LNCaP clone FGC (cell line): ENCODE results near the gene CHURC1.

Experiments
- DNase-seq: peaks from one replicate; pipeline ENCODE4 v3.0.0-alpha.2; 2011; ENCODE audit warnings: low read depth
- H3K4me3 ChIP-seq: 2 replicates; pipeline ENCODE4 v1.5.1; 2011; ENCODE audit warnings: mild to moderate bottlenecking, low read depth, low read length, control low read depth
- CTCF ChIP-seq: IDR thresholded peaks from 2 replicates; pipeline ENCODE4 v1.5.1; 2012; ENCODE audit warnings: mild to moderate bottlenecking; ENCODE audit not compliant: control insufficient read depth, insufficient read depth; ENCODE audit errors: extremely low read depth

The CHURC1 gene

GRCh38 chr14:64937821-64938193 is 23.6 kb downstream of the CHURC1 start:
- H3K4me3 ChIP-seq = no peak overlapping the region
- no peak for DNase-seq
- peak; percentile 26 for TF ChIP-seq CTCF

DNA sequence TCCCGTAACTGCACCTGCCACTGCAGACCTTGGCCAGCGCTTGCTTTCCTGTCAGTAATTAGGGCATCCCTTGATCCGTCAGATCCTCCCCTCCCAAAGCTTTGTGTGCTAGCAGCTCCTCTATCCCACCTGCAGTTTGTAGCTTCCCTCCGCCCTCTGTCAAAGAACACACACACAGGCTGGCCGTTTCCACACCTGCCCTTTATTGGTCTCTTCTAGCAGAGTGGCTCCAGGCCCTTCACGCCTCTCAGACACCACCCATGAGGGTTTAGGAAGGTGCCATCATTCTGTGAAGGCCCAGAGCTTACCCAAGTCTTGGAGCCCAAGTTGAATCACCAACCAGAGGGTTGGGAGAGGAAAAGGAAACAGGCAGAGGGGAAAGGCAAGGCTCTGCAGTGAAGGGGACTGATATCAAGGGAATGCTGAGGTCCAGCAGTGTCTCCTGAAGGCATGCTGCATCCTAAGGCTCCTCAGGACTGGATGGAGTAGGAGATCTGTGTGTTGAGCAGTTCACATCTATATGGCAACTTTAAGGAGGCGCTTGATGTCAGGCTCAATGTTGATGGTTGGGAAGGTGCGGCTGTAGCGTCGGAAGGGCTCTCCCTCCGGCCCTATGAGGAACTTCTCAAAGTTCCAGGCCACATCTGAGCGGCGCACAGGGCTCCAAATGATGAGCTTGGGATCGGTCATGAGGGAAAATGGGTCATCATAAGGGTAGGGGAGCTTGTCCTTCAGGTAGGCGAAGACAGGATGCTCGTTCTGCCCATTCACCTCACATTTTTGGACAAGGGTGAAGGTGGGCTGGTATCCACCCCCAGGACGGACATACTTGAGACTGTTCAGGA is 24.9 kb downstream of the CHURC1 start:
- DNase-seq = no peak
- H3K4me3 ChIP-seq = no peak overlapping the region
- no peak for TF ChIP-seq CTCF

GRCh38 chr14:64939817-64940190 is 25.5 kb downstream of the CHURC1 start:
- no peak overlapping the region for H3K4me3 ChIP-seq
- no peak for TF ChIP-seq CTCF
- DNase-seq = no peak

DNA sequence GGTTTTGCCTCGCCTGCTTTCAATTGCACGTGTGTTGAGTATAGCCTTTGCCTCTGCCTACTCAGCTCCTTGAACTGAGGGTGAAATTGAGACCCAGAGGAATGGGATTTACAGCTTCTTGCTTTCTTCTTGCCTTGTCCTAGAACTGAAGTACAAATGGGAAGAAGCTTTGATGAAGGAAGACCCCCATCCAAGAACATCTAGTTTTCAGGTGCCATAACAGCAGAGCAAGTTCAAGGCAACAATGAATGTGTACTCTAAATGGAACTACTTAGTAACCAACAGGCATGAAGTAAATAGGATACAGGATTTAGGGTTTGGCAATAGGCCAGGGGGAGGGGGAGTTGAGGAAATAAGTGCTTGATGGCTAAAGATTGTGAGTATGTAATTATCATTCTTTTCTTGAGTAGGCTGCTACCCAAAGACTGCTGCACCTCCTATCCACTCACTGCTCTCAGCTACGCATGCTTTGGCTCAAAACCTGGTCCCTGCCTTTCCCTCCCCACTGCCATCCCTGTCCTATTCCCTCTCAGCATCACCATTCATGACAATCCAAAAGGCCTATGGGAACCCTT is 26.2 kb downstream of the CHURC1 start:
- no peak for DNase-seq
- no peak for TF ChIP-seq CTCF
- H3K4me3 ChIP-seq = no peak overlapping the region

DNA sequence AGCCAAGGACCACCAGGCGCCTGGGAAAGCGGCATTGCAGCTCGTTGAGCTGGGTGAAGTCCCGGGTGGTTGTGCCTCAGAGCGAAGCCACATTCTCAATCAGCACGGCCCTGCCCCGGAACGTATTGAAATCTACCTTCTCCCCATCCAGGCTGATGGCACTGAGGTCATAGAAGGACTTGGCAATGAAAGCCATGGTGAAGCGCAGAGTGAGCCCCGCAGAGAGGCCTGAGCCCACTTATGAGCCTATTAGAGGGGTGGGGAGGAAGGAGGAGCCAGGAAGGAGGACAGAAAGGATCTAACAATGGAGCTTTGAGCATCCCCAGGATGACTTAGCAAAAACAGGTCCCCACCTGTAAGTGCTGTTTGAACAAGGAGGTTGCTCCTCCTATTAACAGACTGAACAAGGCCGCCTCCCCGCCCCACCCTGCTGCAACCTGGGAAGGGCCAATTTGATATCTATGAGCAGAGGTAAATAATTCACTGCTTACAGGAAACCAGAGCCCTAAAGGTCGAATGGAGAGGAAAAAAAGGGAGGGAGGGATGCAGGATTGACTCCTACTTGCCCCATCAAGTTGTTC is 28.4 kb downstream of the CHURC1 start, which contains the start of gene GPX2:
Gene GPX2, minus strand, starts transcription at position 215 of the 581 bp plus-strand sequence. Its CDS starts 19 bp downstream, at position 196.
- no peak for DNase-seq
- no peak for TF ChIP-seq CTCF
- no peak within 1 kb of the TSS for H3K4me3 ChIP-seq

- H3K4me3 ChIP-seq = no peak overlapping the region
- TF ChIP-seq CTCF = no peak
- DNase-seq = no peak
Measured at GRCh38 chr14:64943556-64943955, 29.3 kb downstream of the CHURC1 start.
